Activated T-cell treated with anti-CD3 and anti-CD28 coated beads for 4 hours (primary cell): ENCODE results near the gene GCG.

ENCODE experiments used
- DNase-seq: peaks from one replicate; pipeline ENCODE4 v3.0.0-alpha.2; 2020

The GCG gene

GRCh38 chr2:162149466-162149865, 2.6 kb downstream of the GCG start:
- no peak for DNase-seq

GRCh38 chr2:162148956-162149355, 3.1 kb downstream of the GCG start:
- no peak for DNase-seq

- no peak for DNase-seq
Observed at GRCh38 chr2:162143969-162144368, 8.1 kb downstream of the GCG start.

GRCh38 chr2:162138310-162138709, 13.7 kb downstream of the GCG start:
- DNase-seq: no peak

GRCh38 chr2:162127422-162127821, 24.6 kb downstream of the GCG start:
- DNase-seq: no peak

GRCh38 chr2:162126527-162126926, 25.5 kb downstream of the GCG start:
- no peak for DNase-seq

- no peak for DNase-seq
Observed at GRCh38 chr2:162126111-162126519, 25.9 kb downstream of the GCG start.

GRCh38 chr2:162125138-162125537, 26.9 kb downstream of the GCG start:
- DNase-seq: no peak

- no peak for DNase-seq
Observed at GRCh38 chr2:162123806-162124758, 28.0 kb downstream of the GCG start.

GRCh38 chr2:162118166-162119031, 33.6 kb downstream of the GCG start:
- no peak for DNase-seq

GRCh38 chr2:162116352-162116751, 35.7 kb downstream of the GCG start:
- DNase-seq: no peak

- DNase-seq: no peak
Observed at GRCh38 chr2:162115076-162115475, 37.0 kb downstream of the GCG start.

GRCh38 chr2:162114271-162114670, 37.8 kb downstream of the GCG start:
- no peak for DNase-seq

- no peak for DNase-seq
Observed at GRCh38 chr2:162113776-162114168, 38.3 kb downstream of the GCG start.

- DNase-seq: no peak
Observed at GRCh38 chr2:162113088-162113775, 38.8 kb downstream of the GCG start.

- DNase-seq: no peak
Observed at GRCh38 chr2:162111958-162112850, 39.8 kb downstream of the GCG start.

GRCh38 chr2:162107361-162107901, 44.6 kb downstream of the GCG start:
- DNase-seq: no peak

- no peak for DNase-seq
Observed at GRCh38 chr2:162106746-162107145, 45.3 kb downstream of the GCG start.

GRCh38 chr2:162106146-162106551, 45.9 kb downstream of the GCG start:
- no peak for DNase-seq

- no peak for DNase-seq
Observed at GRCh38 chr2:162103443-162104009, 48.5 kb downstream of the GCG start.

GRCh38 chr2:162100579-162100978, 51.5 kb downstream of the GCG start:
- DNase-seq: no peak
